Hepatocyte (in vitro differentiated cells): ENCODE measurements around the gene TRIM63. TPM values are rescaled to one million over a fixed set of nuclear protein-coding genes. Genes with fewer than 3 reads are reported as not detected.

Source experiments
- DNase-seq: peaks from one replicate; pipeline ENCODE4 v3.0.0-alpha.2; 2016; ENCODE audit warnings: low spot score
- H2AFZ ChIP-seq: fragments of 200-600 bp; sonication (generic); 2 replicates; pipeline ENCODE4 v1.6.0; 2016; ENCODE audit warnings: antibody characterized with exemption, mild to moderate bottlenecking
- H3K27ac ChIP-seq: fragments of 200-600 bp; sonication (generic); 2 replicates; pipeline ENCODE4 v1.5.1; 2016; ENCODE audit warnings: mild to moderate bottlenecking
- H3K27me3 ChIP-seq: fragments of 200-600 bp; sonication (generic); 2 replicates; pipeline ENCODE4 v1.6.1; 2016
- H3K36me3 ChIP-seq: fragments of 200-600 bp; sonication (generic); replicated peaks from 2 replicates; pipeline ENCODE4 v1.5.1; 2016; ENCODE audit warnings: low read depth; ENCODE audit not compliant: insufficient read depth
- H3K4me1 ChIP-seq: fragments of 200-600 bp; sonication (generic); 2 replicates; pipeline ENCODE4 v1.5.1; 2016; ENCODE audit warnings: mild to moderate bottlenecking, moderate library complexity; ENCODE audit not compliant: insufficient read depth
- H3K4me2 ChIP-seq: fragments of 200-600 bp; sonication (generic); 2 replicates; pipeline ENCODE4 v1.6.0; 2016
- H3K4me3 ChIP-seq: fragments of 200-600 bp; sonication (generic); 2 replicates; pipeline ENCODE4 v1.5.1; 2016; ENCODE audit warnings: mild to moderate bottlenecking
- H3K79me2 ChIP-seq: fragments of 200-600 bp; sonication (generic); 2 replicates; pipeline ENCODE4 v1.6.0; 2017; ENCODE audit warnings: mild to moderate bottlenecking
- H3K9me2 ChIP-seq: fragments of 200-600 bp; sonication (generic); replicated peaks from 2 replicates; pipeline ENCODE4 v1.6.0; 2017; ENCODE audit warnings: mild to moderate bottlenecking; ENCODE audit not compliant: insufficient read depth
- H3K9me3 ChIP-seq: fragments of 200-600 bp; sonication (generic); 2 replicates; pipeline ENCODE4 v1.5.1; 2016; ENCODE audit warnings: low read depth, mild to moderate bottlenecking
- H4K20me1 ChIP-seq: fragments of 200-600 bp; sonication (generic); 2 replicates; pipeline ENCODE4 v1.6.0; 2016; ENCODE audit warnings: mild to moderate bottlenecking; ENCODE audit not compliant: insufficient read depth, poor library complexity, severe bottlenecking
- CTCF ChIP-seq: fragments of 200-600 bp; sonication (generic); IDR thresholded peaks from 2 replicates; pipeline ENCODE4 v1.5.1; 2016; ENCODE audit warnings: antibody characterized with exemption, mild to moderate bottlenecking; ENCODE audit not compliant: poor library complexity
- EZH2 ChIP-seq: fragments of 200-600 bp; sonication (generic); IDR thresholded peaks from 2 replicates; pipeline ENCODE4 v1.6.1; 2016; ENCODE audit warnings: antibody characterized with exemption, mild to moderate bottlenecking, borderline replicate concordance
- EZH2phosphoT487 ChIP-seq: fragments of 200-600 bp; sonication (generic); IDR thresholded peaks from one replicate; pipeline ENCODE4 v1.6.1; 2018; ENCODE audit warnings: antibody characterized with exemption, mild to moderate bottlenecking, low read depth, moderate library complexity; ENCODE audit not compliant: unreplicated experiment, severe bottlenecking
- WGBS: methylation state at CpG from one replicate; pipeline ENCODE4 v1.1.6; 2016; ENCODE audit warnings: low lambda C conversion rate; ENCODE audit errors: missing lambda C conversion rate; 5-methylcytosine and 5-hydroxymethylcytosine counted together
- polyA plus RNA-seq: library from polyadenylated mRNA; unstranded; fragments of >200 nt; fragmentation: Nextera tagmentation; extraction: Ambion mirVana; gene quantifications from 2 replicates; pipeline ENCODE4 v1.2.1, GENCODE V29; 2016
- total RNA-seq: library from RNA; depleted of rRNA; stranded (reverse); fragments of >200 nt; gene quantifications from 2 replicates; pipeline ENCODE4 v1.2.3, GENCODE V29; 2014

TRIM63 gene
- total and polyA plus RNA-seq, 2 experiments from 2014 or later = 2.9 to 8.2 TPM

- Histone ChIP-seq H3K9me3 (no peaks in the 10 kb centered on the region), H3K9me2 (no peaks in the 10 kb centered on the region), H3K27me3 (peaks cover 3% of the 10 kb centered on the region), H3K4me3 (no peak overlapping the region), H3K79me2 (no peaks in the 10 kb centered on the region), H4K20me1 (no peaks in the 10 kb centered on the region), H3K4me1 (peaks cover 4% of the 10 kb centered on the region), H3K27ac (no peak overlapping the region), H3K4me2 (no peak overlapping the region), H3K36me3 (no peaks in the 10 kb centered on the region), H2AFZ (no peak overlapping the region)
- TF ChIP-seq EZH2 (no peak), EZH2phosphoT487 (no peak), CTCF (no peak)
- no peak for DNase-seq
- WGBS = 91% methylated on average over 2 of the region's 2 CpGs
Observed at GRCh38 chr1:26057189-26057588, 10.2 kb downstream of the TRIM63 start.

GRCh38 chr1:26055041-26055440 is 12.4 kb downstream of the TRIM63 start:
- TF ChIP-seq EZH2 (no peak), EZH2phosphoT487 (no peak), CTCF (no peak)
- Histone ChIP-seq H3K79me2 (no peaks in the 10 kb centered on the region), H3K9me2 (no peaks in the 10 kb centered on the region), H3K27me3 (peaks cover 3% of the 10 kb centered on the region), H4K20me1 (no peaks in the 10 kb centered on the region), H3K4me1 (peaks cover 4% of the 10 kb centered on the region), H2AFZ (no peak overlapping the region), H3K9me3 (no peaks in the 10 kb centered on the region), H3K36me3 (no peaks in the 10 kb centered on the region), H3K4me3 (no peak overlapping the region), H3K27ac (no peak overlapping the region), H3K4me2 (no peak overlapping the region)
- no peak for DNase-seq
- WGBS = 87% methylated on average over 2 of the region's 2 CpGs

GRCh38 chr1:26053718-26054560 is 13.5 kb downstream of the TRIM63 start:
- no peaks in the 10 kb centered on the region for H4K20me1 ChIP-seq
- peaks cover 3% of the 10 kb centered on the region for H3K27me3 ChIP-seq
- peak overlapping the region; percentile 73 for H3K27ac ChIP-seq
- WGBS = 40% methylated on average over 16 of the region's 16 CpGs
- H3K4me2 ChIP-seq = peak overlapping the region; percentile 55
- H3K9me3 ChIP-seq = no peaks in the 10 kb centered on the region
- no peak overlapping the region for H2AFZ ChIP-seq
- H3K36me3 ChIP-seq = no peaks in the 10 kb centered on the region
- peaks cover 10% of the 10 kb centered on the region for H3K4me1 ChIP-seq
- H3K79me2 ChIP-seq = no peaks in the 10 kb centered on the region
- no peak overlapping the region for H3K4me3 ChIP-seq
- TF ChIP-seq CTCF = no peak
- TF ChIP-seq EZH2 = no peak
- no peak for TF ChIP-seq EZH2phosphoT487
- H3K9me2 ChIP-seq = no peaks in the 10 kb centered on the region
- peak; percentile 40 for DNase-seq
